ENCODE results near the gene DNAL4.
A peak's percentile ranks its signal among the peaks of the same experiment; 100 is the strongest.
"Not testable (repeated sequence)": the region's sequence is repeated elsewhere in the genome, so short reads cannot be mapped to it uniquely, and the experiment has no call there.

The DNAL4 gene

GRCh38 chr22:38826801-38827200 lies 32.9 kb upstream of the DNAL4 start:
- DNase-seq = no peak

GRCh38 chr22:38826386-38826785 lies 32.4 kb upstream of the DNAL4 start:
- no peak for DNase-seq

GRCh38 chr22:38824585-38824984 lies 30.6 kb upstream of the DNAL4 start:
- DNase-seq = peak; percentile 73

- no peak for DNase-seq
Measured at GRCh38 chr22:38823637-38824036, 29.7 kb upstream of the DNAL4 start.

GRCh38 chr22:38823076-38823475 lies 29.1 kb upstream of the DNAL4 start:
- DNase-seq = no peak

- no peak for DNase-seq
Measured at GRCh38 chr22:38820020-38820419, 26.1 kb upstream of the DNAL4 start.

GRCh38 chr22:38819387-38819940 lies 25.5 kb upstream of the DNAL4 start:
- no peak for DNase-seq

GRCh38 chr22:38817196-38817595 lies 23.3 kb upstream of the DNAL4 start:
- no peak for DNase-seq

GRCh38 chr22:38815842-38816241 lies 21.9 kb upstream of the DNAL4 start:
- no peak for DNase-seq

- DNase-seq = no peak
Measured at GRCh38 chr22:38811241-38811640, 17.3 kb upstream of the DNAL4 start.

GRCh38 chr22:38805041-38805593 lies 11.2 kb upstream of the DNAL4 start:
- not testable (repeated sequence) for DNase-seq

- no peak for DNase-seq
Measured at GRCh38 chr22:38802671-38803121, 8.8 kb upstream of the DNAL4 start.

GRCh38 chr22:38799265-38800002 lies 5.5 kb upstream of the DNAL4 start:
- DNase-seq = no peak

GRCh38 chr22:38798496-38798895 lies 4.6 kb upstream of the DNAL4 start:
- DNase-seq = no peak

- no peak for DNase-seq
Measured at GRCh38 chr22:38796262-38796957, 2.5 kb upstream of the DNAL4 start.

GRCh38 chr22:38795569-38795968 lies 1.6 kb upstream of the DNAL4 start:
- DNase-seq = no peak

- no peak for DNase-seq
Measured at GRCh38 chr22:38793317-38793716, 626 bp downstream of the DNAL4 start.

- DNase-seq = no peak
Measured at GRCh38 chr22:38792833-38793232, 1.1 kb downstream of the DNAL4 start.

GRCh38 chr22:38789606-38790005 lies 4.3 kb downstream of the DNAL4 start:
- DNase-seq = no peak

- no peak for DNase-seq
Measured at GRCh38 chr22:38788846-38789245, 5.1 kb downstream of the DNAL4 start.

GRCh38 chr22:38788021-38788816 lies 5.7 kb downstream of the DNAL4 start:
- DNase-seq = peak; percentile 23

- no peak for DNase-seq
Measured at GRCh38 chr22:38786631-38787030, 7.3 kb downstream of the DNAL4 start.

- no peak for DNase-seq
Measured at GRCh38 chr22:38784856-38785255, 9.1 kb downstream of the DNAL4 start.

Measured in midbrain (tissue), 1 donor.